Naive thymus-derived CD4-positive, alpha-beta T cell (primary cell): ENCODE measurements around the gene SPAG5. TPM values are rescaled to one million over a fixed set of nuclear protein-coding genes. Genes with fewer than 3 reads are reported as not detected.

Source experiments
- ATAC-seq: fragments of 150-1000 bp; cut with Tn5 transposase; 2 replicates; pipeline ENCODE4 v1.10.0; 2021; ENCODE audit warnings: mild to moderate bottlenecking, moderate library complexity
- CTCF ChIA-PET: fragments of 350-600 bp; sonication (Branson Sonifier 250); formaldehyde crosslinking; loops from one replicate; lab custom pipeline; 2021; ENCODE audit warnings: antibody characterized with exemption; lab: Charles Lee
- POLR2A ChIA-PET: fragments of 350-600 bp; sonication (Branson Sonifier 250); formaldehyde crosslinking; loops from one replicate; lab custom pipeline; 2021; ENCODE audit warnings: antibody characterized with exemption, inconsistent platforms; lab: Charles Lee
- DNase-seq, 9 donors: peaks; one replicate each; pipeline versions ENCODE4 v3.0.0 to v3.0.0-alpha.2; 2020 to 2022; ENCODE audit warnings: mixed read lengths in 1 of 9
- H3K27ac ChIP-seq: one replicate; pipeline ENCODE4 v1.7.0; 2013; ENCODE audit warnings: mild to moderate bottlenecking, low read depth, low read length, moderate library complexity
- H3K27me3 ChIP-seq, 2 donors: one replicate each; pipeline ENCODE4 v1.7.0; 2013; ENCODE audit warnings: low read length in 2 of 2, mild to moderate bottlenecking in 2 of 2, moderate library complexity in 2 of 2; ENCODE audit not compliant: control insufficient read depth in 2 of 2, insufficient read depth in 2 of 2
- H3K36me3 ChIP-seq, 3 experiments: 1 replicate in 2 of 3; 2 replicates in 1 of 3; pipeline ENCODE4 v1.7.0; 2013; ENCODE audit warnings: low read length in 3 of 3, mild to moderate bottlenecking in 3 of 3, moderate library complexity in 1 of 3; ENCODE audit not compliant: insufficient read depth in 3 of 3, control insufficient read depth in 2 of 3
- H3K4me1 ChIP-seq, 2 donors: one replicate each; pipeline ENCODE4 v1.7.0; 2013; ENCODE audit warnings: low read length in 2 of 2, mild to moderate bottlenecking in 2 of 2, moderate library complexity in 1 of 2; ENCODE audit not compliant: control insufficient read depth in 2 of 2, insufficient read depth in 2 of 2
- H3K4me3 ChIP-seq: 2 replicates; pipeline ENCODE4 v1.7.0; 2013; ENCODE audit warnings: mild to moderate bottlenecking, low read length
- H3K9me3 ChIP-seq, 3 experiments: 1 replicate in 2 of 3; 2 replicates in 1 of 3; pipeline ENCODE4 v1.7.0; 2013; ENCODE audit warnings: low read length in 3 of 3; ENCODE audit not compliant: control insufficient read depth in 2 of 3
- H3K27ac Mint-ChIP-seq, 9 donors: one replicate each; pipeline ENCODE4 v1.8.0; 2020 to 2022; ENCODE audit warnings: mixed read lengths in 9 of 9, mild to moderate bottlenecking in 8 of 9, moderate library complexity in 5 of 9, inconsistent platforms in 2 of 9
- H3K27me3 Mint-ChIP-seq, 5 donors: one replicate each; pipeline ENCODE4 v1.8.0; 2021 to 2022; ENCODE audit warnings: mixed read lengths in 5 of 5, mild to moderate bottlenecking in 1 of 5
- H3K36me3 Mint-ChIP-seq, 5 donors: one replicate each; pipeline ENCODE4 v1.8.0; 2020 to 2022; ENCODE audit warnings: mixed read lengths in 5 of 5, mild to moderate bottlenecking in 3 of 5, inconsistent platforms in 1 of 5
- H3K4me1 Mint-ChIP-seq, 7 donors: one replicate each; pipeline ENCODE4 v1.8.0; 2020 to 2022; ENCODE audit warnings: mixed read lengths in 7 of 7, mild to moderate bottlenecking in 3 of 7, inconsistent platforms in 1 of 7
- H3K4me3 Mint-ChIP-seq, 10 donors: one replicate each; pipeline ENCODE4 v1.8.0; 2020 to 2022; ENCODE audit warnings: mild to moderate bottlenecking in 10 of 10, mixed read lengths in 10 of 10, moderate library complexity in 6 of 10, inconsistent platforms in 2 of 10
- H3K9me3 Mint-ChIP-seq, 11 donors: one replicate each; pipeline ENCODE4 v1.8.0; 2020 to 2022; ENCODE audit warnings: mixed read lengths in 11 of 11, mild to moderate bottlenecking in 4 of 11, inconsistent platforms in 1 of 11, moderate library complexity in 1 of 11
- intact Hi-C, 2 donors: fragments of 100-400 bp; cut with micrococcal nuclease; formaldehyde crosslinking; loops; one replicate each; pipeline ENCODE4 v1.15.1; 2023
- polyA plus RNA-seq, 2 donors: library from polyadenylated mRNA; unstranded; fragments of 300-500 nt; fragmentation: Illumina TruSeq; gene quantifications; one replicate each; pipeline ENCODE4 v1.2.3, GENCODE V29; 2021
- total RNA-seq, 6 experiments: library from RNA in 5 of 6; stranded (reverse) in 5 of 6; gene quantifications; 1 replicate in 5 of 6; 2 replicates in 1 of 6; pipeline ENCODE4 v1.2.3 and lab custom pipeline; 2021 to 2026

SPAG5 gene
- 10 to 100 TPM; 10.4 to 95.3 (median 18.4) TPM for total RNA-seq
- polyA plus RNA-seq: 1 to 10 TPM; 1.6 to 3.9 TPM
- total RNA-seq (lab: John Stamatoyannopoulos, UW): 23.2 reads per million, percentile 54 among the genes with 10 or more reads in this experiment

GRCh38 chr17:28598799-28599310 lies at the start of gene SPAG5:
Gene SPAG5 (minus strand): TSS chr17:28599025. CDS start chr17:28598946, 79 bp downstream.
- Histone ChIP-seq H3K9me3 (no peaks in the 10 kb centered on the region), H3K27me3 (no peaks in the 10 kb centered on the region), H3K4me3 (peak within 1 kb of the TSS; percentile 93), H3K27ac (peak within 1 kb of the TSS; percentile 97), H3K4me1 (peaks cover 8 to 10% of the 10 kb centered on the region in 2 donors), H3K36me3 (no peaks in the 10 kb centered on the region)
- Mint-ChIP-seq H3K9me3 (no peaks in the 10 kb centered on the region), H3K4me1 (peaks cover 18 to 25% (median 21%) of the 10 kb centered on the region in 7 donors), H3K27ac (peak within 1 kb of the TSS; percentile 96 to 99 (median 98)), H3K27me3 (no peaks in the 10 kb centered on the region), H3K36me3 (peaks cover 0 to 6% (median 0%) of the 10 kb centered on the region in 5 donors), H3K4me3 (peak within 1 kb of the TSS; percentile 88 to 99 (median 94))
- ATAC-seq: peak; percentile 98
- intact Hi-C loops: loop anchor here (1.0 to 5.0 kb wide), 15 partner anchors 14 to 354 kb away; partner anchors contain the start of genes PIGS (in 2 of the 2), SUPT6H (in 2 of the 2), UNC119 (in 2 of the 2) and ALDOC (in 1 of the 2)
- peak; percentile 93 to 97 (median 96) for DNase-seq
- ChIA-PET POLR2A (interaction anchor here (0.9 to 11.4 kb wide), 16 partner anchors 10 to 353 kb away, joined by 3 to 172 read pairs (median 5); partner anchors contain the start of genes ALDOC, BLTP2, NEK8 and PIGS), CTCF (interaction anchor here (0.6 to 1.2 kb wide), 2 partner anchors 27 to 268 kb away, joined by 3 to 8 read pairs; partner anchors contain the start of gene PIGS)

- no peaks in the 10 kb centered on the region for H3K9me3 Mint-ChIP-seq
- H3K27me3 ChIP-seq: no peaks in the 10 kb centered on the region
- H3K36me3 ChIP-seq: peaks cover 0 to 41% (median 11%) of the 10 kb centered on the region in 3 experiments
- peak overlapping the region; percentile 90 to 99 (median 97) for H3K27ac Mint-ChIP-seq
- ATAC-seq (no peak), DNase-seq (peak in 1 of 9 donors; percentile 6)
- CTCF ChIA-PET: interaction anchor here (0.8 to 4.1 kb wide), 7 partner anchors 16 to 311 kb away, joined by 3 to 15 read pairs (median 4); partner anchors contain the start of genes SDF2, SUPT6H and TNFAIP1
- H3K4me1 Mint-ChIP-seq: peaks cover 27 to 53% (median 39%) of the 10 kb centered on the region in 7 donors
- POLR2A ChIA-PET: interaction anchor here (0.6 to 5.3 kb wide), 12 partner anchors 14 to 305 kb away, joined by 3 to 81 read pairs (median 8); partner anchors contain the start of genes PHF12, PIGS, PROCA1 and RPL23A
- H3K27me3 Mint-ChIP-seq: no peaks in the 10 kb centered on the region
- peaks cover 4 to 26% (median 16%) of the 10 kb centered on the region in 5 donors for H3K36me3 Mint-ChIP-seq
- H3K9me3 ChIP-seq: no peaks in the 10 kb centered on the region
- intact Hi-C loops: loop anchor here (1.0 to 10.0 kb wide), 9 partner anchors 65 to 921 kb away; partner anchors contain the start of genes DHRS13 (in 2 of the 2), ABHD15 (in 1 of the 2), ALDOC (in 1 of the 2) and ERAL1 (in 1 of the 2)
- H3K4me3 ChIP-seq: peak overlapping the region; percentile 87
- peak overlapping the region; percentile 68 to 99 (median 90) for H3K4me3 Mint-ChIP-seq
- H3K4me1 ChIP-seq: peaks cover 26 to 29% of the 10 kb centered on the region in 2 donors
- peak overlapping the region; percentile 95 for H3K27ac ChIP-seq
Measured at GRCh38 chr17:28646039-28646754, 47.4 kb upstream of the SPAG5 start.

GRCh38 chr17:28645576-28645939 lies 46.7 kb upstream of the SPAG5 start:
- Mint-ChIP-seq H3K4me1 (peaks cover 27 to 54% (median 39%) of the 10 kb centered on the region in 7 donors), H3K27ac (peak overlapping the region; percentile 90 to 99 (median 97)), H3K36me3 (peaks cover 4 to 28% (median 15%) of the 10 kb centered on the region in 5 donors), H3K9me3 (no peaks in the 10 kb centered on the region), H3K27me3 (no peaks in the 10 kb centered on the region), H3K4me3 (peak overlapping the region; percentile 68 to 99 (median 90))
- intact Hi-C loops: loop anchor here (1.0 to 10.0 kb wide), 17 partner anchors 17 to 922 kb away; partner anchors contain the start of genes ALDOC (in 2 of the 2), DHRS13 (in 2 of the 2), NEK8 (in 2 of the 2) and SUPT6H (in 2 of the 2)
- peaks cover 26 to 29% of the 10 kb centered on the region in 2 donors for H3K4me1 ChIP-seq
- ATAC-seq (no peak), DNase-seq (no peak)
- H3K27me3 ChIP-seq: no peaks in the 10 kb centered on the region
- ChIA-PET CTCF (interaction anchor here (0.8 to 4.1 kb wide), 3 partner anchors 17 to 310 kb away, joined by 3 to 15 read pairs (median 6); partner anchors contain the start of genes SDF2, SUPT6H and TNFAIP1), POLR2A (interaction anchor here (0.6 to 5.3 kb wide), 18 partner anchors 10 to 648 kb away, joined by 3 to 81 read pairs (median 6); partner anchors contain the start of genes ALDOC, IFT20, NEK8 and NUFIP2)
- H3K36me3 ChIP-seq: peaks cover 2 to 41% (median 14%) of the 10 kb centered on the region in 3 experiments
- H3K9me3 ChIP-seq: no peaks in the 10 kb centered on the region
- peak overlapping the region; percentile 95 for H3K27ac ChIP-seq
- H3K4me3 ChIP-seq: peak overlapping the region; percentile 87

- Histone ChIP-seq H3K27ac (peak within 1 kb of the TSS; percentile 95), H3K36me3 (peaks cover 6 to 45% (median 17%) of the 10 kb centered on the region in 3 experiments), H3K27me3 (no peaks in the 10 kb centered on the region), H3K9me3 (no peaks in the 10 kb centered on the region), H3K4me3 (peak within 1 kb of the TSS; percentile 87), H3K4me1 (peaks cover 26 to 29% of the 10 kb centered on the region in 2 donors)
- ATAC-seq (peak; percentile 99), DNase-seq (peak; percentile 86 to 95 (median 93))
- peak within 1 kb of the TSS; percentile 90 to 99 (median 97) for H3K27ac Mint-ChIP-seq
- H3K4me3 Mint-ChIP-seq: peak within 1 kb of the TSS; percentile 89 to 99 (median 94)
- H3K4me1 Mint-ChIP-seq: peaks cover 29 to 57% (median 39%) of the 10 kb centered on the region in 7 donors
- H3K27me3 Mint-ChIP-seq: no peaks in the 10 kb centered on the region
- POLR2A ChIA-PET: interaction anchor here (1.0 to 5.3 kb wide), 21 partner anchors 7 to 649 kb away, joined by 3 to 81 read pairs (median 5); partner anchors contain the start of genes ALDOC, IFT20, NEK8 and NUFIP2
- H3K9me3 Mint-ChIP-seq: no peaks in the 10 kb centered on the region
- CTCF ChIA-PET: interaction anchor here (0.8 to 4.1 kb wide), 3 partner anchors 17 to 34 kb away, joined by 3 to 15 read pairs (median 6); partner anchors contain the start of genes SDF2 and SUPT6H
- intact Hi-C loops: loop anchor here (1.0 to 10.0 kb wide), 17 partner anchors 17 to 922 kb away; partner anchors contain the start of genes ALDOC (in 2 of the 2), DHRS13 (in 2 of the 2), NEK8 (in 2 of the 2) and SPAG5 (in 2 of the 2)
- H3K36me3 Mint-ChIP-seq: peaks cover 4 to 33% (median 18%) of the 10 kb centered on the region in 5 donors
Measured at GRCh38 chr17:28644787-28645575, 46.2 kb upstream of the SPAG5 start, which contains the start of gene BLTP2. Gene BLTP2 (minus strand): TSS chr17:28645158. CDS start chr17:28645056, 102 bp downstream.
